GM06990 (cell line): Measurements from ENCODE around the gene MIER1.

Experiments used
- DNase-seq: peaks from one replicate; pipeline ENCODE4 v3.0.0-alpha.2; 2011; ENCODE audit not compliant: insufficient read length; ENCODE audit errors: extremely low read depth
- H3K27me3 ChIP-seq: replicated peaks from 2 replicates; pipeline ENCODE4 v1.6.0; 2011; ENCODE audit warnings: low read length; ENCODE audit not compliant: control insufficient read depth, insufficient read depth
- H3K36me3 ChIP-seq: 2 replicates; pipeline ENCODE4 v1.5.1; 2011; ENCODE audit warnings: low read length; ENCODE audit not compliant: control insufficient read depth, insufficient read depth
- H3K4me3 ChIP-seq: replicated peaks from 2 replicates; pipeline ENCODE4 v1.5.1; 2011; ENCODE audit warnings: low read depth, mild to moderate bottlenecking, control low read depth, low read length
- TF ChIP-seq, protein P1 (sequence below): IDR thresholded peaks from 2 replicates; pipeline ENCODE4 v1.5.1; 2011; ENCODE audit warnings: low read length, control low read depth, mild to moderate bottlenecking, inconsistent platforms; ENCODE audit not compliant: insufficient read depth, poor library complexity, severe bottlenecking

The MIER1 gene

GRCh38 chr1:66925944-66926343 is 1.2 kb downstream of the MIER1 start:
- Histone ChIP-seq H3K27me3 (no peaks in the 10 kb centered on the region), H3K36me3 (no peaks in the 10 kb centered on the region), H3K4me3 (peak overlapping the region; percentile 90)
- TF ChIP-seq, protein P1, sequence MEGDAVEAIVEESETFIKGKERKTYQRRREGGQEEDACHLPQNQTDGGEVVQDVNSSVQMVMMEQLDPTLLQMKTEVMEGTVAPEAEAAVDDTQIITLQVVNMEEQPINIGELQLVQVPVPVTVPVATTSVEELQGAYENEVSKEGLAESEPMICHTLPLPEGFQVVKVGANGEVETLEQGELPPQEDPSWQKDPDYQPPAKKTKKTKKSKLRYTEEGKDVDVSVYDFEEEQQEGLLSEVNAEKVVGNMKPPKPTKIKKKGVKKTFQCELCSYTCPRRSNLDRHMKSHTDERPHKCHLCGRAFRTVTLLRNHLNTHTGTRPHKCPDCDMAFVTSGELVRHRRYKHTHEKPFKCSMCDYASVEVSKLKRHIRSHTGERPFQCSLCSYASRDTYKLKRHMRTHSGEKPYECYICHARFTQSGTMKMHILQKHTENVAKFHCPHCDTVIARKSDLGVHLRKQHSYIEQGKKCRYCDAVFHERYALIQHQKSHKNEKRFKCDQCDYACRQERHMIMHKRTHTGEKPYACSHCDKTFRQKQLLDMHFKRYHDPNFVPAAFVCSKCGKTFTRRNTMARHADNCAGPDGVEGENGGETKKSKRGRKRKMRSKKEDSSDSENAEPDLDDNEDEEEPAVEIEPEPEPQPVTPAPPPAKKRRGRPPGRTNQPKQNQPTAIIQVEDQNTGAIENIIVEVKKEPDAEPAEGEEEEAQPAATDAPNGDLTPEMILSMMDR, result no peak
- DNase-seq, result no peak

- TF ChIP-seq, protein P1, result no peak
- H3K27me3 ChIP-seq, result no peaks in the 10 kb centered on the region
- H3K36me3 ChIP-seq, result no peaks in the 10 kb centered on the region
- DNase-seq, result no peak
- H3K4me3 ChIP-seq, result no peak overlapping the region
Measured at GRCh38 chr1:66927528-66927927, 2.7 kb downstream of the MIER1 start.

GRCh38 chr1:66929146-66929688 is 4.4 kb downstream of the MIER1 start:
- Histone ChIP-seq H3K27me3 (no peaks in the 10 kb centered on the region), H3K36me3 (no peaks in the 10 kb centered on the region), H3K4me3 (no peak overlapping the region)
- TF ChIP-seq, protein P1, result no peak
- DNase-seq, result no peak

DNA sequence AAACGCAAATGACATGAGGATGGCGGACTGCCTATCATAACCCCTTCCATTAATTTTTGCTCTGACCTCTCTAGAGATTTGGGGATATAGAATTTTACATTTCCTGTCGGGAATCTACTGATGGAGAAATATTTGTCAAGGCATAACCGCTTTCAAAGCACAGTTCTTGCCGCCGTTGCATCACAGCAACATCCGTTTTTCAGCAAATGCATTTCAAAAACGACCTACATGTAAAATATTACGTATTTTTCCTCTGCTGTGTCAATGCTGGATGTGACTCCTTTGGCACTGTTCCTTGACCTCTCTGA is 4.9 kb downstream of the MIER1 start:
- DNase-seq, result no peak
- TF ChIP-seq, protein P1, result no peak
- no peaks in the 10 kb centered on the region for H3K36me3 ChIP-seq
- peak overlapping the region; percentile 96 for H3K4me3 ChIP-seq
- no peaks in the 10 kb centered on the region for H3K27me3 ChIP-seq

DNA sequence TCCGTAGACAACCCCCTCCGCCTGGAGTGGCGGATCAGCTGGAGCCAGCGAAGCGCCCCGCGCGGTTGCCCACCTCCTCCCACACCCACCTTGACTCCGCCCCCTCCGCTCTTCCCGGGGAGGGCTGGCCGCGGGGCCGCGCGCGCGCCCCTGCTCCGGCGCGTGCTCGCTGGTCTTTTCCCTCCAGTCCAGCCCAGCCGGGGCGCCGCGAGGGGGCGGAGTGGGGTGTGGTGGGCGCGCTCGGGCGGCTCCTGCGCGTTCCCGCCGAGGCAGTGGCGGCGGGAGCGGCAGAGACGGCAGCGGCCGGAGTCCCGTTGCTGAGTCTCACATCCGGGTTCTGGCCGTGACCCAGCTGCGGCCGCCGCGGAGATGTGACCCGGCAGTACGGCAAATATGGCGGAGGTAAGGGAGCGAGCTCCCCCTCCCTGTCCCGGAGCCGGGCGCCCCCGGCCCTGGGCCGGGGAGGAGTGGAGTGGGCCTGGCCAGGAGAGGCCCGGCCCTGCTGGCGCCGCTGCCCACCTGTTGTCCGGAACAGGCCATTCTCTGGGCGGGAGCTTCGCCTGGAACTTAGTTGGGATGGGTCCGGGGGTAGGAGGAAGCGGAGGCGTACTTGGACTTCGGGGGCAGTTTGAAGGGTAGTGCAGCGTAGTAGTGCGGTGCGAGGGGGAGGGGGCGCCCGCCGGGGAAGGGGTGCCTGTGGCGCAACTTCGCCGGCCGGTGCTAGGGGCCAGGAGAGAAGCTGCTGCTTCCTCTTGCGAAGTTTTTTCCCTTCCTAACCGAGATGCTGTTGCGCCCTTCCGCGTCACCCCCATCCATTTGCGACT is 5.4 kb downstream of the MIER1 start:
- TF ChIP-seq, protein P1, result no peak
- H3K36me3 ChIP-seq, result no peaks in the 10 kb centered on the region
- H3K4me3 ChIP-seq, result peak overlapping the region; percentile 96
- DNase-seq, result peak; percentile 98
- no peaks in the 10 kb centered on the region for H3K27me3 ChIP-seq
